GM19240 (cell line): Measurements from ENCODE around the gene ITSN1.
"Not testable (repeated sequence)": the region's sequence is repeated elsewhere in the genome, so short reads cannot be mapped to it uniquely, and the experiment has no call there.

Experiments
- DNase-seq: peaks from one replicate; pipeline ENCODE4 v3.0.0; 2011; ENCODE audit warnings: low spot score; ENCODE audit not compliant: insufficient read length

ITSN1 gene

DNA sequence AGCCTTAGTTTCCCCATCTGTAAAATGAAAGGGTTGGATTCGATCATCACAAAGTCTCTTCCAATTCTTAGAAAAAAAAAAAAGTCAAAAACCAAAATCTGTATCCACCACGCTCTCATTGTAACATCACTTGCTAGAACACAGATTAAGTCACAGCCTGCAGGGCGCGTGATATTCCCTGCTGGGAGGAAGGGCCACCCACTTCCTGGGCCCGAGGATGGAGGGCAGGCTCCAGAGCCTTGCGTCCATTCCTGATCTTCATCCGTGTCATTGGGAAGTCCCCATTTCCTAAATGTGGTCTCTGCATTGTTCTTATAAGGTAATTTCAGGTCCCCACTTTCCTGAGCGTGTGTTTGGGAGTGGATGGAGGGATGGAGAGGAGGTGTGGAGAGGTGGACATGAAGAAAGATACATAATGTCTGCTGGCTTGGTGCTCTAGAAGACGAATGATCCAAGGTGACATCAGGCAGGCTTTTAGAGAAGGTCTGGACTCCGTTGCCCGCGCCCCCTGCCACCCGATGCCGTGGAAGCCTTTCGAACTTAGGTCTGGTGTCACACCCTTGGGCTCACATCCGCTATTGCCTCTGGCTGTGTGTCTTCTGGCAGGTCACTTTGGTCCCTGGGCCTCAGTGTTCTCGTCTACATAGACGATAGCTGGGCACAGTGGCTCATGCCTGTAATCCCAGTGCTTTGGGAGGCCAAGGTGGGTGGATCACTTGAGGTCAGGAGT is 217.2 kb downstream of the ITSN1 start:
- no peak for DNase-seq

- no peak for DNase-seq
Observed at GRCh38 chr21:33860332-33860879, 218.1 kb downstream of the ITSN1 start.

- no peak for DNase-seq
Observed at GRCh38 chr21:33861125-33861524, 218.8 kb downstream of the ITSN1 start.

DNA sequence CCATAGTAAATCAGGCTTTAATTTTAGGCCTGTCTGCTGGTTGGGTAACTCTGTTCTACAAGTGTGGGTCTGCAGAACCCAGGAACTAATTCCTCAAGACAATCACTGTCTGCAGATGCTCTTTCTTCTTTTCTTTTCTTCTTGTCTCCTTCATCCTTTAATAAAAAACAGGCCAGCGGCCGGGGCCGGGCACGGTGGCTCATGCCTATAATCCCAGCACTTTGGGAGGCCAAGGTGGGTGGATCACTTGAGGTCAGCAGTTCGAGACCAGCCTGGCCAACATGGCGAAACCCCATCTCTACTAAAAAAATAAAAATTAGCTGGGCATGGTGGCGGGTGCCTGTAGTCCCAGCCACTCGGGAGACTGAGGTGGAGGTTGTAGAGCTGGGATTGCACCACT is 220.9 kb downstream of the ITSN1 start:
- DNase-seq, result not testable (repeated sequence)

- no peak for DNase-seq
Observed at GRCh38 chr21:33864150-33864549, 221.8 kb downstream of the ITSN1 start.

DNA sequence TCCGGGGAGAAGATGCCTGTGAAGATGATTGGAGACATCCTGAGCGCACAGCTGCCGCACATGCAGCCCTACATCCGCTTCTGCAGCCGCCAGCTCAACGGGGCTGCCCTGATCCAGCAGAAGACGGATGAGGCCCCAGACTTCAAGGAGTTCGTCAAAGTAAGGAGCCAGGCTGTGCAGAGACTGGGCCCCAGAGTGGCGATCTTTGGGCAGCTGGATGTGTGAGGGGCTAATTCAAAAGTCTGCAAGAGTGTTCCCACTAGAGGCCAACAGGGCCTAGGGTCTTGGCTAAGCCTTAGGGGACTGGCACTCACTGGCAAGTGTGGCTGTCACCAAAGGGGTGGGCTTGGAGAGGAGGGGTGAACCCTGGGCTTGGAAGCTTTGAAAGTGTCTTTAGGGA is 222.9 kb downstream of the ITSN1 start:
- DNase-seq, result no peak

- no peak for DNase-seq
Observed at GRCh38 chr21:33865996-33866575, 223.8 kb downstream of the ITSN1 start.

DNA sequence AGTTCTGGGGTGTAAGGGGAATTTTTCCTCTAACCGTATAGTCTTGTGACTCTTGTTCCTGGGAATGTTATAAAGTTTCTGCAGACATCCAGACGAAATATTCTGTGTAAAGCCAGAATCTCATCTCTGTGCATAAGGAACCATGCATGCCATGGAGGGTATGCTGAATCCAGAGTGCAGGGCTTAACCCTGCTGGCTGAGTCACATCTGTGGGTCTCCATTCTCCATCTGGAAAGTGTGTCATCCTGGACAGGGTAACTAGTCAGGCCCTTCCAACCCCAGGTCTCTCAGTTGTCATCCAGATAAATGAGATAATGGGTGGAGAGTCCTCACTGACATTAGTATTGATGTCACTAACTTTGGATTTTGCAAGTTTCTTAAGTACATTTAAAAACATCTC is 224.5 kb downstream of the ITSN1 start:
- no peak for DNase-seq

- not testable (repeated sequence) for DNase-seq
Observed at GRCh38 chr21:33867868-33868267, 225.6 kb downstream of the ITSN1 start.

- no peak for DNase-seq
Observed at GRCh38 chr21:33869873-33870272, 227.6 kb downstream of the ITSN1 start.

GRCh38 chr21:33870768-33871167 is 228.5 kb downstream of the ITSN1 start:
- no peak for DNase-seq

GRCh38 chr21:33871171-33871570 is 228.9 kb downstream of the ITSN1 start:
- DNase-seq, result no peak

DNA sequence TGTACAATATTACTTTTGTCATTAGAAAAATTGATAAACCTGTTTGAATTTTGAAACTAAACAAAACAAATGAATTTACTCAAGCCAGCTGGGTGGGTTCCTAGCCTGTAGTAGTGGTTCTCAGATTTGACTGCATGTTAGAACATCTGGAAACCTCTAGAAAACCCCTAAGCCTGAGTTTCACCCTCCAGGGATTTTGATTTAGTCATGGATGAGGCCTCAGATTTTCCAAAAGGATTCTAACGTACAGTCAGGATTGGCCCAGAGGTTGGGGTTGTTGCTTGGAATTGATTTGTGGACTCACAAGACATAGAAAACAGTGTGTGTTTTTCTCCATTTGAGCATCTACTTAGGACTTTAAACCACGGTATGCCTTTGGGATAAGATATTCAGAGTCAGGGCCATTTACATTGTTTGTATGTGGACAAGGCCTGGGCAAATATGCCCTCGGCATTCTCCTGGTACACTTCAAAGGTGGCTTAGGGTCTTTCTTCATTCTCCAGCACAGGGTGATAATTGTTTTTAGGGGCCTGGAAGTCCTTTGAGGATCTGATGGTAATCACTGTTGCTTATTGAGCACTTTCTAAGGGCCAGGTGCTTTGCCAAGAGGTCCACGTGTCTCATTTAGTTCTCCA is 230.7 kb downstream of the ITSN1 start:
- DNase-seq, result no peak

GRCh38 chr21:33874161-33874560 is 231.9 kb downstream of the ITSN1 start:
- no peak for DNase-seq

- no peak for DNase-seq
Observed at GRCh38 chr21:33875026-33875695, 232.9 kb downstream of the ITSN1 start.

DNA sequence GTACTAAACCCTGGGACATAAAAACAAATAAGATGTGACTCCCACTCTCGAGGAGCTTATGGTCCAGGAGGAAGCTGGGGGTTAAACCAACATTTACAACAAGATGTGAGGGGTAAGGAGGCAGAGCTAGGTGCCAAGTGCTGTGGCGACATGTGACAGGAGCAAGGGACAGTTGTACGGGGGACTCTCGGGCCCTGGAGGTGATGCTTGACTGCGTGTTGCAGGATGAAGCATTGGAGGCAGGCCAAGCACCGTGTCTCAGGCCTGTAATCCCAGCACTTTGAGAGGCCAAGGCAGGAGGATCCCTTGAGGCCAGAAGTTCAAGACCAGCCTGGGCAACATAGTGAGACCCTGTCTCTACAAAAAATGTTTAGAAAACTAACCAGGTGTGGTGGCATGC is 236.5 kb downstream of the ITSN1 start:
- DNase-seq, result no peak

DNA sequence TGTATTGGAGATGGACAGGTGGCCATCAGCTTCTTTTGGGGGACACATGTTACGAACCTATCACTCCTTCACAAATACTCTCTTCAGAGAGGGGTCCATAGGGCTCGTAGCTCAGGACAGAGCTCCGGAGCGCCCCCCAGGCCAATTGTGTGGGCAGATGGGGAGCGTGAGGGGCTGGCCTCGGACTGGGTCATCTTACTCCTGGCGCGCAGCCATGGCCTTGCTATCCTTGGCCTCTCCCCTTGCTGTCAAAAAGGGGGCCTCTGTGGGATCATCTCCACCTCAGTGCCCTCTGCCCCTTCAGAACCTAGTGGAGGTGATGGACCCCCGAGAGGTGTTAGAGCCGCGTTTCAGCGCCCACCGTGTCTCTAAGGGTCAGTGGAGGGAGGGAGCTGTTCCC is 238.3 kb downstream of the ITSN1 start:
- no peak for DNase-seq

GRCh38 chr21:33881689-33882440 is 239.6 kb downstream of the ITSN1 start:
- no peak for DNase-seq

DNA sequence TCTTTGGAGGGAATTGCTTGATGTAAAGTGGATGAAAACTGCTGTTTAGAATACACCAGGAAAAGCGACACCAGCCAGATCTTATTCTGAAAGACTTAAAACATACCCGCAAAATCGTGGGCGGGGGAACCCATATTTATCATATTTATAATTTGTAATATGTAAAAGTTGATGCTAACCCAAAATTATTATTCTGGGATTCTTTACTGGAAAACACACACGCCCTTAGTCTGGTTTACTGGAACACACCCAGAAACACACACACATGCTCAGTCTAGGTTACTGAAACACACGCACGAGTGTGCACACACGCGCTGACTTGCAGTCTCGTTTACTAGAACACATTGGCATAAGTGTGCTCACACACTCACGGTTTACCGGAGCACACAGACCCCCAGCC is 240.8 kb downstream of the ITSN1 start:
- no peak for DNase-seq

DNA sequence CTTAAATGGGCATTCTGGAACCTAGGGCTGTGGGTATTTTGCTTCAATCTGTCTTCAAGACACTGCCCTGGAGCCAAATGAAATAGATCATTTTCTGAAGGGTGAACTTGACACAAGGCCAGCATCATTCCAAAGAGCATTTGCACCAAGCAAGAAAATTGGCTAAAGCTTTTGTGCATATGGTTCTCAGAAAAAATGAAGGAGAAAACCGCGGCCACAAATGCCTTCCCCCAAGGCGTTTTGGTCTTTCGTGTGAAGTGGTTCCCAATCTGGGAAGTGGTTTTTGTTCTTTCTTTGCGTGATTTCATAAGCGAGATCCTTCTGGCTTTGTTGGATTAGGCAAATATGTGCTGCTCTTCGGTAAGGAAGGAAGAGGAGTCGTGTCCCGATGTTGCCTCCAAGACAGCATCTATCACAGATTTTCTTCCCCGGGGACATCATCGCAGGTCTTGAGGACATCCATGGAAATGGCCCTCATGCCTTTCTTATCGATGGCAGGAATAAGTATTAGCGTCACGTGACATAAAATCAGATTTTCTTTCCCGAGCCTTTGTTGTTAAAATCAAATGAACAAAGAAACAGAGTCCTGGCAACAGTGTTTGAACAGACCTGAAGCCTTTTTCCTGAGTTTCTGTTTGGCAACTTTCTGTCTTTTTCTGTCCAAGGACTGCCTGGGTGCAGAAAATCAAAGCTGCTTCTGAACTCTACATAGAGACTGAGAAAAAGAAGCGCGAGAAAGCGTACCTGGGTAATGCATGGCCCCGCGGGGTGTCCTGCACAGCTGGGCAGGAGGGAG is 242.3 kb downstream of the ITSN1 start:
- DNase-seq, result no peak

DNA sequence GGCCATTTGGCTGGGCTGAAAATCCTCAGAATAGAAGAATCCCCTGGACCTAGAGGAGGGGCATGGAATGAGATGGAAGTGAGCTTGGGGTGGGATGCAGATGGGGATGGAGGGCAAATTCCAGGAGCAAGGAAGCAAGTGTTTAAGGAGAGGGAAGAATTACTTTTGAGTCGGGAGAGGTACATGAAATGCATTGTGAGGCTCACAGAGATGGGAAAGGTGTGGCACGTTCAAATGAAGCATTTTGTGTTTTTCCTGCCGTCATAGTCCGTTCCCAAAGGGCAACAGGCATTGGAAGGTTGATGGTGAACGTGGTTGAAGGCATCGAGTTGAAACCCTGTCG is 242.8 kb downstream of the ITSN1 start:
- no peak for DNase-seq
